Kasumi-1 (cell line): ENCODE measurements around the gene GBP2.
"Not testable (repeated sequence)": the region's sequence is repeated elsewhere in the genome, so short reads cannot be mapped to it uniquely, and the experiment has no call there.

Experiments used
- DNase-seq, 2 experiments: peaks; one replicate each; lab custom pipeline; 2025; lab: John Stamatoyannopoulos, UW

Gene GBP2

DNA sequence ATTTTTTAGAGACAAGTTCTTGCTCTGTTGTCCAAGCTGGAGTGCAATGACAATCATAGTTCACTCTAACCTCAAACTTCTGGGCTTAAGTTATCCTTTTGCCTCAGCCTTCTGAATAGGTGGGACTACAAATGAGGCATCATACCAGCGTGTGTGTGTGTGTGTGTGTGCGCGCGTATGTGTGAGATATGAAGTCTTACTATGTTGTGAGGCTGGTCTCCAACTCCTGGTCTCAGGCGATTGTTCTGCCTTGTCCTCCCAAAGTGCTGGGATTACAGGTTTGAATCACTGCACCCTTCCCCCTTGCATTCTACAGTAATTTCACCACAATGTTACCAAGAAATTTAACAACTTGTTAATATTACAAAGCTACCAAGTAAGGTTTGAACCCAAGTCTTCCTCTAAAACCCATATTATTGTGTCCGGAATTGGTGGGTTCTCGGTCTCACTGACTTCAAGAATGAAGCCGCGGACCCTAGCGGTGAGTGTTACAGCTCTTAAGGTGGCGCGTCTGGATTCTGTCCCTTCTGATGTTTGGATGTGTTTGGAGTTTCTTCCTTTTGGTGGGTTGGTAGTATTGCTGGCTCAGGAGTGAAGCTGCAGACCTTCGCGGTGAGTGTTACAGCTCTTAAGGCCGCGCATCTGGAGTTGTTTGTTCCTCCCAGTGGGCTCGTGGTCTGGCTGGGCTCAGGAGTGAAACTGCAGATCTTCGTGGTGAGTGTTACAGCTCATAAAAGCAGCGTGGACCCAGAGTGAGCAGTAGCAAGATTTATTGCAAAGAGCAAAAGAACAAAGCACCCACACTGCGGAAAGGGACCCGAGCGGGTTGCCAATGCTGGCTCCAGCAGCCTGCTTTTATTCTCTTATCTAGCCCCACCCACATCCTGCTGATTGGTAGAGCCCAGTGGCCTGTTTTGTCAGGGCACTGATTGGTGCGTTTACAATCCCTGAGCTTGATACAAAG lies 970 bp upstream of the GBP2 start:
- DNase-seq = peak in 1 of 2 experiments; percentile 4

DNA sequence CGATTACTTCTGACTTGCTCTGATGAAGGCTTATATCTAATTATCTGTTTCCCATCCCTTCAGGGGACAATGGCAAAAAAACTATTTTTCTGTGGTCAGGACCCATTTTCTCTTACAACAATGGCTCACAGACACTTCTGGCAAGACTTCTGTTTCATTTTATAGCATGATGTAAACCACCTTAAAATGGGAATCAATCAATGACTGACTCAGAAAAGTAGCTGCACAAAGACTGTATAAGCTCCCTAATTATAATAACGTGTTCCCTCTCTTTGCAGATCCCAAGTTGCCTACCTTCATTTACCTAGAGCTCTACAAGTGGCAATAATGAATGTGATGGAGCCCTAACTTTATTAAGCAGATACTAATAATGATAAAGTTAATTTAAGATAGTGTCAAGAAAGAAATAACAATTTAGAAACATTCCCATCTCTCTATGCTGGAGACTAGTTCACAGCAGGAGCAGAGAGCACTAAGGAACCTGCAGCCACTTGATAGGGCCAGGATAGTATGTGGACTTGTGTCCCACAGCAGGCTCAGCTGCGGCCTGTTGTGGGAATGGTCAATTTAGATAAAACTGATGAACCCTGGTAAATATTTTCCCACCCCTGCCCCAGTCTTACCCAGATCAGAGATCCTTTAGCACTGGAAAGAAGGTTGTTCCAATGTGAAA lies 538 bp downstream of the GBP2 start:
- no peak for DNase-seq

DNA sequence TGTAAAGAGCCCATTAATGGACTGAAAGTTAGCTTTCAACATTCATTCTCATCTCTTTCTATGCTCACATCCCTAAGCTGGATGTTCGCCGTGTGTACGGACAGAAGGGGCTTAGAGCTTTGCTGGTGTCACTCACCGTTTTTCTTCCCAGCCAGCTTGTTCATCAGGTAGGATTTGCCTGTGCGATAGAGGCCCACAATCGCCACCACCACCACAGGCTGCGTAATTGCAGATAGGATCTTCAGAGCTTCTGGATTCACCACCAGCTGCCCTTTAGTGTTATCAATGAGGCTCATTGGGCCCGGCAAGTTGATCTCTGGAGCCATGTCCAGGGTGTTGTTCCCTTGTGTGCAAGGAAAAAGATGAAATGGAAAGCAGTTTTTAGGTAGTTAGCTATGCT lies 4.3 kb downstream of the GBP2 start:
- no peak for DNase-seq

DNA sequence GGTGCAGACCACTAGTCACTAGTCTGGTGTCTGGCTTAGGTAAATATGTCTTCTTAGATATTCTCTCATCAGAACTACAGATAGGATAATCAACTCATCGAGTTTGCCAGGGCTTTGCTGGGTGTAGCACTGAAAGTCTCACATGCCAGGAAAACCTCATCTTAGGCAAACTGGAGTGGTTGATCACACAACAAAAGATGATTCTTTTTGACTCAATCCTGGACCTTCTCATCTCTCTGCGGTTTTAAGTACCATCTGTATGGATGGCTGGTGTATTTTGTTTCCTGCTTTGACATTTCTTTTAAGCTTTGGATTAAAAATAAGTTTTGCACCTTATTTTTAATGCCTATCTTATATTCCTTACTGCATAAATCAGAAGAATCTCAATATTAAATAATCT lies 11.3 kb downstream of the GBP2 start:
- DNase-seq = no peak

DNA sequence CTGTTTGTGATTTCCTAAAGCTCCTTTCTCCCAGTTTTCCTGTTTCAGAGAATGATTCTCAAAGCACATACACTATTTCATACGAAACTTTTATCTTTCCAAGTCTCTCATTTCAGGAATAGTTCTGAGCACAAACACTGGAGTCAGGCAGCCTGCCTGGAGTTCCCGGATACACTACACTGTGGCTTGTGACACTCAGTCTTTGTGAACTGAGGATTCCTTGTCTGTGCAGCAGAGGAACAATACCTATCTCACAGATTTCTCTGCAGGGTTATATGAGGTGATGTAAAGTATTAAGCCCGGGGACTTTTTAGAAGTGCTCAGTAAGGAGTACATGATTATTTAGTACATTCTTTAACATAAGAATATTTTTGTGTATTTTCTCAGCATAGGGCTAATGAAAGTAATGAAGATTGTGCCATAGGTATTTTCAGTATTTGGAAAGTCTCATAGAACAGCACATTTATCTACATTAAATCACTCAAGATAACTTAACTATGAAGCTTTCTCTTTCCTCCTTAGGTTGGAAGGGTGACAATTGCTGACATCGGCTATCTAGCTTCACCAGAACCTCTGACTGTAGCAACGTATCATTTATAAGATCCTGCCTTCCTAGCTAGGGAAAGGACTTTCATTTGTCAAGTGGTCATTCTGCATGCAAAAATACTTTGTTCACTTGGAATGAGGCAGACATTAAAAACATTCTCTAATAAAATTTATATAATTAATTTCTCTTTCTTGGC lies 12.9 kb downstream of the GBP2 start:
- DNase-seq = no peak

DNA sequence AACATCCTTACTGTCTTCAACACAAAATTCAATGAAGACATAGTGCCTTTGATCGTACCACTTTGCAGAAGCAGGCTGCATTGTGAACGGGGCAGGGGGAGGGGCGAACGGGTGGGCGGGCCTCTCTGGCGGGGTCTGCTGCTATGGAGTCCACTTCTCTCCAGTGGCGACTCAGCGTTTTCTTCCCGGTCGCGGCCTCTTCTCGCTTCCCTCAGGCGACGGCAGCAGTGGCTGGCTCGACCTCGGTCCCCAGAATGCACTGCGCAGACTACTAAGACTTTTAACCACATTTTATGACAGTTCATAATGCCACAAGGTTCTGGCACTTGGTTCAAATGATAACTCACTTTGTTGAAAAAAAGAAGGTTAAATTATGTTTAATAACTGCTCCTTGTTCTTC lies 21.2 kb downstream of the GBP2 start:
- no peak for DNase-seq

DNA sequence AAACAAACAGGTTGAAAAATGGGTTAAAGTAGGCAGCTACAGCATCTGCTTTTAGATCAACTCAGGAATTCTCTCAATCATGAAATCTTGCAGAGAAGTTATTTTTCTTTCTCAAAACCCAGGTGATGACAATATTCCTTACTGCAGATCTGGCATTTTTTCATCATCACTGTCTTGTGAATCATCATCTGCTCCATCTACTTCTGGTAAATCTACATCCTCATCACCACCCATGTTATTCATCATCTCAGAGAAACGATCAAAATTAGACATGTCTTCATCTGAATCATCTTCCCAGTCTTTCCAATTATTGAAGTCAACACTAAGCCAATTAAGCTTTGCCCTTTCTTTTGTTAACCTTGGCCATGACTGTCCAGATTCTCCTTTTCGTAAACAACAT lies 21.8 kb downstream of the GBP2 start:
- DNase-seq = no peak

DNA sequence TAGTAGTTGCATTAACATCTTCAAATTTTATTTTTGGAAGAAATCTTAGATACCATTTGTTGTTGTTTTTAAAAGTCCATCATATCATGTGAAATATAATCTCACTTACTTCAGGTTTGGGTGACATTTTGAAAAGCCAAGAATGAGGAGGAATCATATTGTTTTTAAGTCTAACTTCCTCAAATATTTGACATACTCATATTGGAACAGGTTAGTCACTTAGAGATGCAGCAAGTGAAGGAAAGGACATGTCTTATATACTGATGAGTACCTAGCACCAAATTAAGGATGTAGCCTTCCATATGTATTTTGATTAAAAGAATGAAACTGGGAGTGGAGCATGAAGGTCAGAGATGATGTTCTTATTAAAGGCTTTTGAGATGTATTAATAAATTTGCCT lies 23.9 kb downstream of the GBP2 start:
- no peak for DNase-seq

DNA sequence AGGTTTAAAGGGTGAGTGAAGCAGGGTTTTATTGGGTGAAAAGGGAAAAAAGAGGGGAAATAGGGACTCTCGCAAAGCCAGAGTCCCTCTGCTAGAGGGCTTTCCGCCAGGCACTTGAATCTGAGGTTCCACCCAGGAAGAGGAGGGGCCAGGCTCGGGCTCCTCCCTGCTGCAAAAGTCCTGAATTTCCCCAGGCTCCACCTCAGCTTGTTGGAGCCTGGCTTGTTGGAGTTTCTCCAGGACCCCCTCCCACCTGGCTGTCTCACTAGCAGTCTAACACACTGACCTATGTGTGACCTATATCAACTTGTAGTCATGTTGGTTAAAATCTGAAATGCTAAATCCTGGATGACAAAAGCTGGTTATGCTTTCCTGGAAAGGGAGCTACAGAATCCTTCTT lies 25.5 kb downstream of the GBP2 start:
- DNase-seq = no peak

DNA sequence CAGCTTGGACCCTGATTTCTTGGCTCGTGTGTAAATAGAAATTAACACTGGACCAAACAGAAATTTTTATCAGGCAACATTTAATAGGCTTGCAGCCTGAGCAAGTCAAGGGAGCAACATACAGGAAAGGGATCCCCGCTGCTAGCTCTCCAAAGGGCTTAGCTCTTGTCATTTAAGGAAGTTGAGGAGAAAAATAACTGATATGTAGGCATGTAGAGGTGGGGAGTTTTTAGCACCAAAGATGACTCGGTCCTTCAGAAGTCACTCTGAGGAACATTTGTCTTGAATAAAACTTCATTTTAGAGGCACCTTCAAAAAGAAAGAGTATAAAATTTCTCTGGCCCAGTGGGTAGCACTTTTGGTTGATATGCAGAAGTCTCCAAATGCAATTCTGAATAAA lies 27.1 kb downstream of the GBP2 start:
- DNase-seq = peak; percentile 11 to 21

DNA sequence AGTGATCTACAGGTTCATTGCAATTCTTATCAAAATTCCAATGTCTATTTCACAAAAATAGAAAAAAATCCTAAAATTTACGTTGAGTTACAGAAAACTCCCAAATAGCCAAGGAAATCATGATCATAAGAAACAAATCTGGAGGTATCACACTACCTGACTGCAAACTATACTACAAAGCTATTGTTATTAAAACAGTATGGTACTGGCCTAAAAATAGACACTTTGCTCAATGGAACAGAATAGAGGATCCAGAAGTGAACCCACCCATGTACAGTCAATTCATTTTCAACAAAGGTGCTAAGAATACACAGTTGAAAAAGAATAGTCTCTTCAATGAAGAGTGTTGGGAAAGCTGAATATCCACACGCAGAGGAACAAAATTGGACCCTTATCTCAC lies 30.2 kb downstream of the GBP2 start:
- DNase-seq = no peak

DNA sequence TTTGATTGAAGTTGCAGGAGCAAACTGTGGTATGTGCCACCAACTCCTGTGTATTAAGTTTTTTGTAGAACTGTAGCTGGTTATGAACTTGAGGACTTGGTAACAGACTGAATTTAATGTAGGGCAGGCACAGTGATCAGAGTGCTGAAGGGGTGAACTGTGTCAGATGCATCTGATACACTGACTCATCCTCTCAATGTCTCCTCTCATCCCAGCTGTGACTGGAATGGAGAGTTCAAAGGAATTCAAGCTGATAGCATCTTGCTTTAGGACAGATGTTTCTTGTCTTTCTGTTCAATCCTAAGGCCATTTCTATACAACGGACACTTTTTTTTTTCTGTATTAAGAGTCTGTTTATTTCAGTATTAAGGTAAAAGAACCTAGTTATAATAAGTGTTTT lies 36.0 kb downstream of the GBP2 start:
- no peak for DNase-seq

DNA sequence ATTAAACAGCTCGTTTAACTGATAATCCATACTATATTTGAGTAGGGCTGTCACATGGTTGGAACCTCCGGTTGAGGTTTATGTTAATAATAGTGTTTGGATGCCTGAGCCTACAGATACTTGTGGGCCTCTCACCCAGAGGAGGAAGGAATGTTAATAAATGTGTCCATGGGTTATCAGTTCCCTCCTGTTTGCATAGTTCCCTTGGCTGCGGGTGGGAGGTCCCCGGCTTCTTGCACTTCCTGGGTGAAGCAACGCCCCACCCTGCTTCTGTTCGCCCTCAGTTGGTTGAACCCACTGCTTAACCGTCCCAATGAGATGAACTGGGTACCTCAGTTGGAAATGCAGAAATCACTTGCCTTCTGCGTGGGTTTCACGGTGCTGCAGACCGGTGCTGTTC lies 37.3 kb downstream of the GBP2 start:
- no peak for DNase-seq

DNA sequence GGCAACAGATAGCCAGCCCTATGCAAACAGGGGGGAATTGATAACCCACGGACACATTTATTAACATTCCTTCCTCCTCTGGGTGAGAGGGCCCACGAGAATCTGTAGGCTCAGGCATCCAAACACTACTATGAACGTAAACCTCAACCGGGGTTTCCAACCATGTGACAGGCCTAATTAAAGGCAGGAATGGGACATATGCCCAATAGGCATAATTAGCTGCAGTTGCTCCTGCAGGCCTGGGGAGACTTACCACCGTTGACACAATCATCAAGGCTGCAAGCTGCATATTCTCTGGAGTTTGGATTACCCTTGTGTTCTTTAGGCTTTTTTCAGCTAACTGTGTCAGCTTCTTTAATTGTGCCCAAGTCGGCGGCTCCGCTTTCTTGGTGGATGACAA lies 38.7 kb downstream of the GBP2 start:
- DNase-seq = no peak

DNA sequence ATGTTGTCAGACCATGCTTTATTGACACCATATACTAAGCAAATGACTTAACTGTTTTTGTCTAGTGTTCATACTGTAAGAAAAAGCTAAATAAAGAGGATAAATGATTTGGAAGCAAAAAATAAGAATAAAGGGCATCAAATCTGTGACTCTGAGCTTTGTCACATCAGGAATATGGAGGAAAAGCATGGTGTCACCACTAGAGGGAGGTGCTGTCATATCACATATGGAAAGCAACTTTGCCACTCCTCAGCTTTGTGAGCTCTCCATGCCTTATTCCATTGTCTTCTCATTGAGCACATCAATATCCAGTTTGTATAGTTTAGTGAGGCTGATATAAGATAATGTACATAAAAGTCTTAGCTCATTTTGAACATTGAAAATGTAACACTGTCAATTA lies 40.1 kb downstream of the GBP2 start:
- peak; percentile 73 to 83 for DNase-seq

DNA sequence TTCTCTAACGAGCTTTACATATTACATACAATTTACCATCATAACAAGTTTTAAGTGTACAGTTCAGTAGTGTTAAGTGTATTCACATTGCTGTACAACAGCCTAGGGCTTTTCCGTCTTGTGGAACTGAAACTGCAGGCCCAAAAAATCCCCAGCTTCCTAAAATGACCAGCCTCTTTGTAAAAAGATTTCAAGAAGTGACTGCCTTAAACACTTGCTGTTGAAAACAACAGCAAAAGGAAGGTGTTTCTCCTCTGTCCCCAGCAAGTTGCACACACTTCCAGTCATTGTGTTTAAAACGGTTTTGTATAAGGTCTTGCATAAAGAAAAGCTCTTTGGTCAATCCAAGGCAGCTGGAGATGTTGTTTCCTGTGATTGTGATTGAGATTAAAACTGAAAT lies 44.9 kb downstream of the GBP2 start:
- DNase-seq = no peak

DNA sequence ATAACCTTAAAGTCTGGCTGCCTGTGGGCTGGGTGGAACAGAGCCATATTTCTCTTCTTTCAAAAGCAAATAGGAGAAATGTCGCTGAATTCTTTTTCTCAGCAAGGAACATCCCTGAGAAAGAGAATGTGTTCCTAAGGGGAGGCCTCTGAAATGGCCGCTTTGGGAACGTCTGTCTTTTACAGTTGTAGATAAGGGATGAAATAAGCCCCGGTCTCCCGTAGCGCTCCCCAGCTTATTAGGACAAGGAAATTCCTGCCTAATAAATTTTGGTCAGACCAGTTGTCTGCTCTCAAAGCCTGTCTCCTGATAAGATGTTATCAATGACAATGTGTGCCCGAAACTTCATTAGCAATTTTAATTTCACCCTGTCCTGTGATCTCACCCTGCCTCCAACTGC lies 45.8 kb downstream of the GBP2 start:
- not testable (repeated sequence) for DNase-seq

DNA sequence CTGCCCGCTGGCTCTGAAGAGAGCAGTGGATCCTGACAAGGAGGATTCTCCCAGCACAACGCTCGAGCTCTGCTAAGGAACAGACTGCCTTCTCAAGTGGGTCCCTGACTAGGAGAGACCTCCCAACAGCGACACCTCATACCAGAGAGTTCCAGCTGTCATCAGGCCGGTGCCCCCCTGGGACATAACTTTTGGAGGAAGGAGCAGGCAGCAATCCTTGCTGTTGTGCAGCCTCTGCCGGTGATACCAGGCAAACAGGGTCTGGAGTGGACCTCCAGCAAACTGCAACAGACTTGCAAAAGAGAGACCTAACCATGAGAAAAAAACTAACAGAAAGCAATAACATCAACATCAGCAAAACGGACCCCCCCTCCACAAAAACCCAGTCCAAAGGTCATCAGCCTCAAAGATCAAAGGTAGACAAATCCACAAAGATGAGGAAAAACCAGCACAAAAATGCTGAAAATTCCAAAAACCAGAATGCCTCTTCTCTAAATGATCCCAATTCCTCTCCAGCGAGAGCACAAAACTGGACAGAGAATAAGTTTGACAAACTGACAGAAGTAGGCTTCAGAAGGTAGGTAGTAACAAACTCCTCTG lies 53.3 kb downstream of the GBP2 start:
- not testable (repeated sequence) for DNase-seq

DNA sequence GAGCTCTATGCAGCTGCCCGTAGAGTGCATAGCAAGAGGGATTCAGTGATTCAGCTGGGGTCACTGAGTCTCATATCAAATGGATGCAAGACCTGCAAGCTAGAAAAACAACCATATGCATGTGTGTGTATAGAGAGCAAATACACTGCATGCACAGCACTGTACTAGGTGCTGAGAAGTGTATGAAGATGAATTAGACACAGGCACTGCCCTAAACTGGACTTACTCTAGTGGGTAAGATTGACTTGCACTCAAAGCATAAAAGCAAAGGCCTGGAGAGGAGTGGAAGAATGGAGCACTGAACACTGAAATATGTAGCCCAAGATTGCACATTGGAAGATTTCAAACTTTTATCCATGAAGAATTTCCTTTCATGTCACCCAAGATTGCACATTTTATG lies 55.4 kb downstream of the GBP2 start:
- no peak for DNase-seq

DNA sequence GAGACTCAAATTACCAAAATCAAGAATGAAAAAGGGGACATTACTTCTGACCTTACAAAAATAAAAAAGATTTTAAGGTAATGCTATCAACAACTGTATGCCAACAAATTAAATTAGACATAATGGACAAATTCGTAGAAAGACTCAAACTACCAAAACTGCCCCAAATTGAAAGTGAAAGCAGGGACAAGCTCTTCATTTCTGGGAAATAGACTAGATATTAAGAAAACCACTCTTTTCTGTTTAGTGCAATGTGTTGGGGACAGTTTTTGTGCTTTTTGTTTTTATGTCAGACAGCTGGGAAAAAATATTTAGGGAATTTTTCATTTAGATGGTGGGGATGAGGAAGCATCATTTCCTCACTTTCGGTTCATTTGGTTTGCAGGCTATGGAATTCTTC lies 56.0 kb downstream of the GBP2 start:
- no peak for DNase-seq

DNA sequence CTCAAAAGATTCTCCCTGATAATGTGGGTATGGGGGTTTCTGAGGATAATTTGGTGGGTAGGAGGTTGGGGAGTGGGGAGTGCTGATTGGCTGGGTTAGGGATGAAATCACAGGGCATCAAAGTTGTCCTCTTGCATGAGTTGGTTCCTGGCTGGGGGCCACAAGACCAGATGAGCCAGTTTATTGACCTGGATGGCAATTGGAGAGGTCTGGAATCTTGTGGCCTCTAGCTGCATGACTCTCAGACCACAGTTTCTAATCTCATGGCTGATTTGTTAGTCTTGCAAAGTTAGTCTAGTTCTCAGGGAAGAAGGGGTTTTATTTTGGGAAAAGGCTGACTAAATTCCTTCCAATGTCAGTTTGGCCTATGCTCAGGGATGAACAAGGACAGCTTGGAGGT lies 57.6 kb downstream of the GBP2 start:
- DNase-seq = no peak

DNA sequence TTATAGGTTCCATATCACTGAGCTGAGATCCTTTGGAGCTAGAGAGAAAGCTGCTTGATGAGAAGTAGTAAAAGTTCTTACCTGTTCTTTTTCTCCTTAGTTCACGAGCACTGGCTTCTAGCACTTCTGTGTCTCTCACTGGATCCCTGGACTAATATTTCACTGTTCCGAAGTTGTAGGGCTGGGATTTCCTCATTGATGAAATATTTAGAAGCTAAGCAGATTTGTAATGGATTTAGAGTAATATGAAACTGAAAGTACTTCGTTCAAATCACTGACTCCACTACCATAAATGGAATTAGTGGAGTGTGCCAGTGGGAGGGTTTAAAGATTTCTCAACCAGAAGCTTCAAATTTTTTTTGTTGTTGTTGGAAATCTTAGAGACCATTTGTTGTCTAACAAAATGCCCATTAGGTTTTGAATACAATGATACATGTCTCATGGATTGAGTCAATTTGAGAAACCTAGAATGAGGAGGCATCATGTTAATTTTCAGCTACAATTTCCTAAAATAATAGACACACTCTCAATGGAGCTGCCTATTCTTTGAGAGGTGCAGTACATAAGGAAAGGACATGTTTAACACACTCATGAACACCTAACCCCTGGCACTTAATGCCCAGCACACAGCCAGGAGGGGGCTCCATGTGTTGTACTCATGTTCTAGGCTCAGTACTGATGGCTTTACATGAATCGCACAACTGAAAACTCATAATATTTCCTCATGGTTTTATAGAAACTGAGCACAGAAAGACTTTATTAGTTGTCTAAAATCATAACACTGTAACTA lies 60.6 kb downstream of the GBP2 start, which contains the start of gene GBP1:
GBP1 (minus strand) TSS at position 130 of the 790 bp plus-strand sequence. CDS start 1,974 bp downstream, outside the sequence.
- no peak for DNase-seq
